Central memory CD8-positive, alpha-beta T cell (primary cell): ENCODE data around the gene COL27A1.

Experiments
- ATAC-seq: fragments of 150-1000 bp; cut with Tn5 transposase; replicated peaks from 2 replicates; pipeline ENCODE4 v1.10.0; 2022; ENCODE audit warnings: mild to moderate bottlenecking, moderate FRiP score, moderate number of reproducible peaks; ENCODE audit not compliant: poor library complexity, severe bottlenecking; ENCODE audit errors: extremely low read depth
- DNase-seq, 2 donors: peaks; one replicate each; pipeline ENCODE4 v3.0.0; 2021; ENCODE audit warnings: low spot score in 2 of 2
- H3K27ac Mint-ChIP-seq: one replicate; pipeline ENCODE4 v1.8.0; 2022; ENCODE audit warnings: low read depth, mild to moderate bottlenecking, moderate library complexity, mixed read lengths
- H3K27me3 Mint-ChIP-seq: one replicate; pipeline ENCODE4 v1.8.0; 2022; ENCODE audit warnings: mixed read lengths
- H3K36me3 Mint-ChIP-seq: one replicate; pipeline ENCODE4 v1.8.0; 2022; ENCODE audit warnings: mild to moderate bottlenecking, moderate library complexity, mixed read lengths; ENCODE audit not compliant: insufficient read depth
- H3K4me1 Mint-ChIP-seq: one replicate; pipeline ENCODE4 v1.8.0; 2022; ENCODE audit warnings: mixed read lengths
- H3K4me3 Mint-ChIP-seq: one replicate; pipeline ENCODE4 v1.8.0; 2022; ENCODE audit warnings: mild to moderate bottlenecking, moderate library complexity, mixed read lengths
- H3K9me3 Mint-ChIP-seq: one replicate; pipeline ENCODE4 v1.8.0; 2022; ENCODE audit warnings: mixed read lengths

Gene COL27A1

DNA sequence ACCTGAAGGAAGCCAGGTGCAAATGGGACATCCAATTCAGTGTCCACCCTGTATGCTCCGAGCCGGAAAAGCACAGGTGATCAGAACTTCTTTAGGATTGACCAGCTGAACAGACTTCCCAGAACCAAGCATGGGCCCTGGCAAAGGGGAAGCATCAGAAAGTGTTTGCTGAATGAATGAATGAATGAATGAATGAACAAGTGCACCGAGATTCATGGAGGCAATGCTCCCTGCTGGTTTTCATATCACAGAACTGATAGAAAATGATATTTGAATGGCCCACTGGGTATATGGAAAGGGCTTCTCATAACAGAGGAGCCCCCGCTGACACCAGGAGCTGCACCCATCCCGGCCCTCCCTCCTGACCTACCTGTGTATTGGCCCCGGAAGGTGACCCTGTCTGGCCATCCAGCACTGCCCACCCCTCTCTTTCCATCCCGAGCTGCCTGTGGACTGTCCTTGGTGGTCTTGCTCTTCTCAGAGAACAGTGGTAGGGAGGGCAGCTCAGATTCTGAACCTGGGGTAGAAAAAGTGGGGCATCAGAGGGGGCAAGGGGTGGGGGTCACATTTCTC is 190.2 kb downstream of the COL27A1 start:
- Mint-ChIP-seq H3K36me3 (peaks cover 92% of the 10 kb centered on the region), H3K4me3 (no peak overlapping the region)

DNA sequence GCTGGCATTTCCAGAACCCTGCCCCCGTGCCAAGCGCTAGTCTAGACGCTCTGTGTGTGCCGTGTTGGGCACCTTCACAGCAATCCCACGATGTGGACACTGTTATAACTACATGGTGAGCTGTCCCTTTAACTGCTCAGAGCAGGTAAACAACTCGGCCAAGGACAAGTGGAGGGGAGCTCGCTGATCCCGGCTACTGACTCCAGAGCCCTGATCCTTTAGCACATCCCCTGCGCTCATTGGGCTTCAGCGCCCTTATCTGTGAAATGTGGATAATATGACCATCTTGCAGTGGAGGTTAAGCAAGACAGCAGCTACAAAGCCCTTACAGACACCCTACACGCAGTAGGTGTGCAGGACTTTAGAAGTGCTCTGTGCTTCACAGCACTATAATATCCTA is 190.8 kb downstream of the COL27A1 start:
- H3K9me3 Mint-ChIP-seq: no peaks in the 10 kb centered on the region
- DNase-seq (no peak), ATAC-seq (no peak)
- H3K4me1 Mint-ChIP-seq: peaks cover 55% of the 10 kb centered on the region
- H3K4me3 Mint-ChIP-seq: no peak overlapping the region
- peaks cover 91% of the 10 kb centered on the region for H3K36me3 Mint-ChIP-seq
- H3K27ac Mint-ChIP-seq: no peak overlapping the region
- no peaks in the 10 kb centered on the region for H3K27me3 Mint-ChIP-seq

More for the DNA sequence above, 190.2 kb downstream of the COL27A1 start:
- Mint-ChIP-seq H3K27me3 (no peaks in the 10 kb centered on the region), H3K27ac (no peak overlapping the region), H3K9me3 (no peaks in the 10 kb centered on the region), H3K4me1 (peaks cover 51% of the 10 kb centered on the region)
- DNase-seq: no peak
- ATAC-seq: no peak

DNA sequence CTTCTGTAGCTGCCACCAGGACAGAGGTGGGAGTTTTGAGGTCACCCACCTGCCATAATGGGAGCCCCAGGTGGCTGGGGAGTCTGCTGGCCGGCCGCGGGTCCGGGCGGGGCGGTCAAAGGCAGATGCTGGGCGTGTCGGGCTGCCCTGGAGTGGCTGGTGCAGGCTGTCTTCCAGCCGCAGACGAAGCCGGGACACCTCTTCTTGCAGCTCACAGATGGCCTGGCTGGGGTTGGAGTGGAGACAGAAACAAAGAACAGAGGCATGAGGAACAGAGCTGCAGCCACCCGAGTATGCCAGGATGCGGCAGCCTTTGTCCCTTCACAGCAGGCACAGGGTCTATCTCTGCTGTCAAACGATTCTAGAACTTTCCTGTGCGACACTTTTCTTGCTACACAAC is 192.3 kb downstream of the COL27A1 start:
- H3K27ac Mint-ChIP-seq: peak overlapping the region; percentile 91
- no peaks in the 10 kb centered on the region for H3K9me3 Mint-ChIP-seq
- H3K36me3 Mint-ChIP-seq: peaks cover 95% of the 10 kb centered on the region
- no peak for DNase-seq
- H3K4me3 Mint-ChIP-seq: no peak overlapping the region
- ATAC-seq: no peak
- no peaks in the 10 kb centered on the region for H3K27me3 Mint-ChIP-seq
- peaks cover 45% of the 10 kb centered on the region for H3K4me1 Mint-ChIP-seq

DNA sequence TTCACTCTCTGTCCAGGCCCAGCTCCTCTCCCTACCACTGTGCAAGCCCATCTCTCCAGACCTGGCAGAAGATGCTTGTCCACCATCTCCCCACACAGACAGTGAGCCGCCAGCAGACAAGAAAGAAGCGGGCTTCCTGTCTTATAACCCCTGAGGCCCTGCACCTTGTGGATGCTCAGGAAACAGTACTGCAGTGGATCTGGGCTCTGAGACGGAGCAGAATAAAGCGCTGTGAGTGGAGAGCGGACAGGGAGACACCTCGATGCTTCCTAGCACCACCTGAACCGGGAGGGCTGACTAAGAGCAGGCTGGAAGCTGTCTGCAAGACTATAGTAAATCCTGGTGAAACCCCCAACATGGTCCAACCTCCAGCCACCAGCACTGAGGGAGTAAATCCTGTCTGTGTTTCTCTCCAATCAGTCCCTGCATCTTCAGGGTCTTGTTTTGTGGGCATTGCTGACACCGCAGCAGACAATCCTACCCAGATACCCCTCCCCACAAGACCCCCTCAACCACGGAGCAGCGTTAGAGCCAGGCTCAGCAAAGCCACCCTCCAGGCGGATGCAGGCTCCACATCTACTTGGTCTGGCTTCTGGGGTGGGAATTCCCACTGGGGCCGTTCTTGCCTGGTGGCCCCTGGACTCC is 193.0 kb downstream of the COL27A1 start:
- Mint-ChIP-seq H3K27me3 (no peaks in the 10 kb centered on the region), H3K4me1 (peaks cover 45% of the 10 kb centered on the region), H3K27ac (peak overlapping the region; percentile 91), H3K4me3 (peak overlapping the region; percentile 13), H3K9me3 (no peaks in the 10 kb centered on the region), H3K36me3 (peaks cover 95% of the 10 kb centered on the region)
- DNase-seq (no peak), ATAC-seq (no peak)

DNA sequence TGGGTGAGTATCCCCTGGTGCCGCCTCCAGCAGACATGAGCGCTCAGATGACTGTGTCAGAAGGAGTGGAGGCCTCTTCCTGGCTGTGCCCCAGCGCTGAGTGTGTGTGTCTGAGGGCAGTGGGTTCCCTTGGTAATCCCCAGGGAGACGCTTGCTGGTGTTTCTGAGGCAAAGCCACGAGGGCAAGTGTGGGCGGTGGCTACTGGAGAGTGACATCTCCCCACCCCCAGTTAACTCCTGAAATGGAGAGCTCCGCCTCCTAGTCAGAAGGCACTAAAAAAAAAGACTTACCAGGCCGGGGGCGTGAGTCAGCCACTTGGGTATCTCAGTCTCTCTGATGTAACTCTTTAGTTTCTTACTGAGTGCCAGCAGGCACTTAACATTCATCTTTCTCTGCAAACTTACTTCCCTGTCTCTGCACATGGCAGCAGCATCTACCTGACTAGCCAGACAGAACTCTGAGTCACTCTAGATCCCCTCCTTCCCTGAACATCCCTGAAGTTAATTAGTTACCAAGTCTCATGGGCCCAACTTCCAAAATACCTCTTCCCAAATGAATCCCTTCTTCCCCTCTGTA is 193.7 kb downstream of the COL27A1 start:
- H3K36me3 Mint-ChIP-seq: peaks cover 93% of the 10 kb centered on the region
- peak; percentile 64 for ATAC-seq
- DNase-seq: peak in 1 of 2 donors; percentile 22
- peak overlapping the region; percentile 21 for H3K4me3 Mint-ChIP-seq
- peaks cover 40% of the 10 kb centered on the region for H3K4me1 Mint-ChIP-seq
- no peaks in the 10 kb centered on the region for H3K9me3 Mint-ChIP-seq
- H3K27me3 Mint-ChIP-seq: no peaks in the 10 kb centered on the region
- H3K27ac Mint-ChIP-seq: peak overlapping the region; percentile 91

DNA sequence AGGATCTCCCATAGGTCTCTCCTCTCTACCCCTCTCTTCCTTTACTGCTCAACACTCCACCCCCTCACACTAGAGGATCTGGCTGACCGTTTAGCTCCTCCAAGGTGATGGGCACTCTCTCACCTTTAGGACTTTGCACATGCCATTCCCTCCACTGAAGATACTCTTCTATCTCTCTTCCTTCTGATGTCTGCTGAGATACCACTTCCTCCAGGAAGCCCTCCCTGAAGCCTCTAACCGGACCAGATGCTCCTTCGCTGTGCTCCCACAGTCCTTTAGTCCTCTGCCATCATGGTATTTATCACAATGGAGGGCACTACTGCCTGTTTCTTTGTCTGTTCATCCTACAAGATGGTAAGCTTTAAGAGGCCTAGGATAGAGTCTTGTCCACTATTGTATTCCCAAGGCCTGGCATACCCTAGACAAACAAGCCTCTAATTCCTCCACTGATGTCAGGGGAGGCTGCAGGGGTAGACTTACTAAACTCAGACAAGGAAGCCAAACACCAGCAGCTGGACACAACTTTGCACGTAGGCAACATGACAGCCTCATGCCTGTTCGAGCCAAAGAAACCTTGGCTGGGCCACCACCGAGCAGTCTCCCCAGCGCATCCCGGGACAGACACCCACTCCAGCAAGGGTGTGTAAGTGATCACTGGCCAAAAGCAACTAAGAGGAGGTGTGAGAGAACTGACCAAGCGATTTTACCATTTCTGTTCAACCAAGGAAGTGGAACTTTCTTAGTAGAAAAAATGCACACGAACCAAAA is 194.6 kb downstream of the COL27A1 start:
- Mint-ChIP-seq H3K27me3 (no peaks in the 10 kb centered on the region), H3K4me3 (peak overlapping the region; percentile 21), H3K9me3 (no peaks in the 10 kb centered on the region), H3K4me1 (peaks cover 34% of the 10 kb centered on the region), H3K27ac (peak overlapping the region; percentile 91), H3K36me3 (peaks cover 91% of the 10 kb centered on the region)
- no peak for DNase-seq
- no peak for ATAC-seq

DNA sequence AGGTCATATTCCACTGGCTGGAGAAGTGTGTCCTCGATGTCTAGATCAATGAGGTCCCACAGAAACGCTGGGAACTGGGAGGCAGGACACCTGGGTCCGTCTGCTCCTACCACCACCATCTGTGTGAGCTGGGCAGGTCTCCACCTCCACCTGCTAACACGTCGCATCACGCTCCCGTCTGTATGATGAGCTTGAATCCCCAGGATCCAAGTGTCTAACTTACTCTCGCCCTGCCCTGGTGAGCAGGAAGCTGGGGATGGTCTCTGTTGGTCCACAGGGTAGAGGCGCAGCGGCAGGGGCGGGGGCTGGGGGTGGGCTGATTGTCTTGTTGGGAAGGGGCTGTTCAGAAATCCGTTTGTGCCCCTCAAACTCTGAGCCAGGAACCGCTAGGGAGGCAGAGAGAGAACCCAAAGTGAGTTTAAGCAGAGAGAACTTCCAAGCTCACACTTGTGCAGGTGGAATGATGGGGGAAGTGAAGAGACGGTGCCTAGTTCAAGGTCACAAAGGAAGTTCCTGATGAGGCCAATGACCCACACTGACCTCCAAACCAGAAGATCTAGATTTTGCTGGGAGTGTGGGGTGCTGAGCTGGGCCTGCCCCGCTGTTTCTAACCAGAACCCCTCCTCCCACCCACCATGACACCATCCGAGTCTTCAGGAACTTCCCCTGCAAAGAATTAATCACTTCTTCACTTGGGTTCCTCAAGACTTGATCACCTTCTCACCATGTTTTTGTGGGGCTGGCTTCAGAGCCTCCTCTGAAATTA is 195.5 kb downstream of the COL27A1 start:
- Mint-ChIP-seq H3K27me3 (no peaks in the 10 kb centered on the region), H3K4me3 (peak overlapping the region; percentile 12), H3K4me1 (peaks cover 33% of the 10 kb centered on the region), H3K9me3 (no peaks in the 10 kb centered on the region), H3K27ac (peak overlapping the region; percentile 91), H3K36me3 (peaks cover 92% of the 10 kb centered on the region)
- DNase-seq (no peak), ATAC-seq (no peak)

DNA sequence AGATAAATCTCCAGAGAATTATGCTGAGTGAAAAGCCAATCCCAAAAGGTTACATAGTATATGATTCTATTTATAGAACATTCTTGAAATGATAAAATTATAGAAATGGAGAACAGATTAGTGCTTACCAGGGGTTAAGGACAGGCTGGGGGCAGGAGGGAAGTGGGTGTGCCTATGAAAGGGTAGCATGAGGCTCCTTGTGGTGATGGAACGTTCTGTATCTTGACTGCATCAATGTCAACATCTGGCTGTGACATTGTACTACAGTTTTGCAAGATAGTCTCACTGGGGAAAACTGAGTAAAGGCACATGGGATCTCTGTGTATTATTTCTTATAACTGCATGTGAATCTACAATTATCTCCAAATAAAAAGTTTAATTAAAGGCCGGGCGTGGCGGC is 196.6 kb downstream of the COL27A1 start:
- Mint-ChIP-seq H3K27ac (no peak overlapping the region), H3K36me3 (peaks cover 90% of the 10 kb centered on the region), H3K4me1 (peaks cover 40% of the 10 kb centered on the region), H3K4me3 (no peak overlapping the region), H3K9me3 (no peaks in the 10 kb centered on the region), H3K27me3 (no peaks in the 10 kb centered on the region)
- ATAC-seq (no peak), DNase-seq (no peak)

DNA sequence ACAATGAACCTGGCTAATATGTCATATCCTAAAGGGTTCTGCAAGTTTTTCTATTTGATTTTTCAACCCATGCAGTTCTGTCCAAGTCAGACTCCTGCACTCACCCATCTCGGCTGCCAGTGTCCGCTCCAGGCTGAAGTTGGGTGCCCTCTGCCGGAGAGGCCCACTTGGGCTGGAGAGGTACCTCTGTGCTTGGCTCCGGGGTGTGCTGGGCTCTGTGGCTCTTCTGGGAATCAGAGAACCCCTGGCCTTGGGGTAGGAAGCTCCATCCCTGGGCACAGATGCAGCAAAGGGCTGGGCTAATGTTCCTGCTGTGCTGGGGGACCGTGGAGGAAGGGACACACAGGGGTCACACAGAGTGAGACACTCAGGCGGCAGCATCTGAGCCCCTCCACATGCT is 200.5 kb downstream of the COL27A1 start:
- H3K4me1 Mint-ChIP-seq: peaks cover 39% of the 10 kb centered on the region
- DNase-seq: no peak
- H3K27ac Mint-ChIP-seq: peak overlapping the region; percentile 70
- H3K9me3 Mint-ChIP-seq: no peaks in the 10 kb centered on the region
- H3K36me3 Mint-ChIP-seq: peaks cover 87% of the 10 kb centered on the region
- no peak overlapping the region for H3K4me3 Mint-ChIP-seq
- no peak for ATAC-seq
- H3K27me3 Mint-ChIP-seq: no peaks in the 10 kb centered on the region

DNA sequence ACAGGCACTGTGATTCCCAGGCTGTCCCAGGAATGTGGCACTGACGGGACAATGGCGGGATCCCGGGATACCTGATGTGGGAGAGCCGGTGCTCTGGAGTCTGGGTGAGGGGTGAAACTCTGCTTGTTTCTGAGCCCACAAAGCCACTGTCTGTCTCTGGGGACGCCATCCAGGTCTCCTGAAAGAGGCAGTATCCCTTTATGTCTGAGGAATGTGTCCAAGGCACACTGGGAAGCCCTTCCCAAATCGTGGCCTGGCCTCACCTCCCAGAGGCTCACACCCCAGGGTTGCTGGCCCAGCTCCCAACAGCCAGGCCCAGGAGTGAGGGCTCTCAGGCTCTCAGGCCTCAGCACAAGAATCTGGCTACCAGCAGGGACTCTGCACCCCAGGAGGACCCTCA is 201.5 kb downstream of the COL27A1 start:
- DNase-seq (no peak), ATAC-seq (no peak)
- Mint-ChIP-seq H3K4me3 (no peak overlapping the region), H3K36me3 (peaks cover 89% of the 10 kb centered on the region), H3K9me3 (no peaks in the 10 kb centered on the region), H3K4me1 (peaks cover 45% of the 10 kb centered on the region), H3K27me3 (no peaks in the 10 kb centered on the region), H3K27ac (peak overlapping the region; percentile 70)

DNA sequence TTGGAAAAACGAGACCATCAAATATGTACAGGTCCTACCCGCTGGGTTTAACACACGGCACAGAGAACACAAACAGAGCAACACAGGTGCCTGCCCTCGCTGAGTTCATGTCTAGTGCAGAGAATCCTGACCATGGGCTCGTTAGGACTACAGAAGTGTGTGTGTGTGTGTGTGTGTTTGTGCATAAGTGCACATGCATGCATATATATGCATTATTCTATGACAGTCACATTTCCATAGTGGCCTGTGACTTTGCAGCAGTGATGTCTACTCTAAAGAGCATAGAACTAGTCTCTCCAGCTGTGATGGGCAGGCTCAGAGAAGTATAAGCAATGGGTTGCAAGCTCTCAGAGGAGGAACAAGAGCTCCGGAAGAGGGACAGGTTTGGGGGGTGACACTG is 202.0 kb downstream of the COL27A1 start:
- peak overlapping the region; percentile 88 for H3K27ac Mint-ChIP-seq
- no peak overlapping the region for H3K4me3 Mint-ChIP-seq
- H3K27me3 Mint-ChIP-seq: no peaks in the 10 kb centered on the region
- no peaks in the 10 kb centered on the region for H3K9me3 Mint-ChIP-seq
- peaks cover 89% of the 10 kb centered on the region for H3K36me3 Mint-ChIP-seq
- no peak for DNase-seq
- peaks cover 45% of the 10 kb centered on the region for H3K4me1 Mint-ChIP-seq
- ATAC-seq: no peak

DNA sequence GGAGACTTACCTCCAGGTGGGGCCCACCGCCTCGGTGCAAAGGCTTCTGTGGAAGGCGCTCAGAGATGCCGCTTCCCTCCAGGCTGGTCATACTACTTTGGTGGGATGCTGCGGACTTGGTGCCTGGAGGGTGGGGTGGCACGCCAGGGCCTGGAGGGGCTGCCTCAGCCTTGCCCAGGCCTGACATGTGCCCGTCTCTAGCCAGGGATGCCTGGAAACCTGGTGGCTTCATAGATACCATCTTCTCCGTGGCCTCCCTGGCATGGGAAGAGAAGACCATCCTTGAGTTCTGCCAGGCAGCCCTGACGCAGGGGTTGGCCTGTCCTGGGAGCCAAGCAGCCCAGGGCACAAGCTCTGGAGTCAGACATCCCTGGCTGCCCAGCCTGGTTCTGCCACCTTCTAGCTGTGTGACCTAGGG is 202.6 kb downstream of the COL27A1 start:
- no peaks in the 10 kb centered on the region for H3K9me3 Mint-ChIP-seq
- H3K27me3 Mint-ChIP-seq: no peaks in the 10 kb centered on the region
- H3K27ac Mint-ChIP-seq: peak overlapping the region; percentile 88
- H3K4me1 Mint-ChIP-seq: peaks cover 48% of the 10 kb centered on the region
- DNase-seq (no peak), ATAC-seq (no peak)
- H3K36me3 Mint-ChIP-seq: peaks cover 88% of the 10 kb centered on the region
- no peak overlapping the region for H3K4me3 Mint-ChIP-seq
